GM12801 (cell line): ENCODE data around the gene USP17L13.
"Not testable (repeated sequence)": the region's sequence is repeated elsewhere in the genome, so short reads cannot be mapped to it uniquely, and the experiment has no call there.

Source experiments
- CTCF ChIP-seq: IDR thresholded peaks from one replicate; pipeline ENCODE4 v1.5.1; 2011; ENCODE audit warnings: control low read depth; ENCODE audit not compliant: insufficient read length; ENCODE audit errors: extremely low read depth

USP17L13 gene

GRCh38 chr4:9247953-9248680 lies 23.4 kb downstream of the USP17L13 start, which contains the start of gene USP17L18:
TSS of gene USP17L18 (plus strand) at chr4:9248630. CDS start at chr4:9248630, 0 bp downstream.
- not testable (repeated sequence) for TF ChIP-seq CTCF

GRCh38 chr4:9253078-9253477 lies 28.4 kb downstream of the USP17L13 start, which contains the start of gene USP17L19:
TSS of gene USP17L19 (plus strand) at chr4:9253378. CDS start at chr4:9253378, 0 bp downstream.
- not testable (repeated sequence) for TF ChIP-seq CTCF

GRCh38 chr4:9257824-9258223 lies 33.1 kb downstream of the USP17L13 start, which contains the start of gene USP17L20:
TSS of gene USP17L20 (plus strand) at chr4:9258124. CDS start at chr4:9258124, 0 bp downstream.
- not testable (repeated sequence) for TF ChIP-seq CTCF

- TF ChIP-seq CTCF, result not testable (repeated sequence)
Measured at GRCh38 chr4:9262572-9262971, 37.9 kb downstream of the USP17L13 start, which contains the start of gene USP17L21. TSS of gene USP17L21 (plus strand) at chr4:9262872. CDS start at chr4:9262872, 0 bp downstream.

GRCh38 chr4:9267319-9267718 lies 42.6 kb downstream of the USP17L13 start, which contains the start of gene USP17L22:
TSS of gene USP17L22 (plus strand) at chr4:9267619. CDS start at chr4:9267619, 0 bp downstream.
- not testable (repeated sequence) for TF ChIP-seq CTCF
